ENCODE data around the gene AIPL1.

- TF ChIP-seq ZNF384 (IDR thresholded peaks at IDR 0.05) (no peak), ELF4 (IDR thresholded peaks at IDR 0.05) (no peak), BHLHE40 (IDR thresholded peaks at IDR 0.05; ENCODE audit: borderline replicate concordance) (no peak), NFRKB (IDR thresholded peaks at IDR 0.05) (no peak), FOXM1 (IDR thresholded peaks at IDR 0.05; ENCODE audit: borderline replicate concordance) (no peak), ARNT (IDR thresholded peaks at IDR 0.05) (no peak), SUZ12 (IDR thresholded peaks at IDR 0.05) (no peak)
Observed at GRCh38 chr17:6453279-6454024, 18.5 kb upstream of the AIPL1 start.
